H9 (cell line): Measurements from ENCODE around the gene UTP14A. TPM values are rescaled to one million over a fixed set of nuclear protein-coding genes. Genes with fewer than 3 reads are reported as not detected.

Source experiments
- DNase-seq: peaks from one replicate; pipeline ENCODE4 v3.0.0-alpha.2; 2017
- H2AFZ ChIP-seq: one replicate; pipeline ENCODE4 v1.6.1; 2013; ENCODE audit warnings: mild to moderate bottlenecking, low read length, control low read depth, moderate library complexity
- H2AK5ac ChIP-seq: 2 replicates; pipeline ENCODE4 v1.6.1; 2013; ENCODE audit warnings: low read length, control low read depth, mixed read lengths; ENCODE audit not compliant: insufficient read length
- H2BK120ac ChIP-seq: one replicate; pipeline ENCODE4 v1.6.1; 2013; ENCODE audit warnings: low read depth, mild to moderate bottlenecking, low read length, control low read depth, inconsistent platforms; ENCODE audit not compliant: poor library complexity, severe bottlenecking
- H2BK12ac ChIP-seq: 2 replicates; pipeline ENCODE4 v1.6.1; 2013; ENCODE audit warnings: low read length, control low read depth, mixed read lengths, low read depth; ENCODE audit not compliant: insufficient read length
- H2BK15ac ChIP-seq: 2 replicates; pipeline ENCODE4 v1.6.1; 2013; ENCODE audit warnings: low read depth, low read length, control low read depth
- H2BK20ac ChIP-seq: one replicate; pipeline ENCODE4 v1.6.1; 2013; ENCODE audit warnings: low read depth, mild to moderate bottlenecking, low read length, control low read depth, inconsistent platforms; ENCODE audit not compliant: poor library complexity, severe bottlenecking
- H2BK5ac ChIP-seq: 2 replicates; pipeline ENCODE4 v1.6.1; 2013; ENCODE audit warnings: low read length, control low read depth, mixed read lengths; ENCODE audit not compliant: insufficient read length
- H3K14ac ChIP-seq: 2 replicates; pipeline ENCODE4 v1.6.1; 2013; ENCODE audit warnings: low read length, control low read depth; ENCODE audit not compliant: insufficient read depth
- H3K18ac ChIP-seq: 2 replicates; pipeline ENCODE4 v1.6.1; 2013; ENCODE audit warnings: low read depth, mild to moderate bottlenecking, mixed read lengths, low read length, control low read depth; ENCODE audit not compliant: insufficient read length
- H3K23ac ChIP-seq: 2 replicates; pipeline ENCODE4 v1.6.1; 2013; ENCODE audit warnings: low read length, control low read depth, mixed read lengths, low read depth; ENCODE audit not compliant: insufficient read length
- H3K23me2 ChIP-seq: 2 replicates; pipeline ENCODE4 v1.6.1; 2013; ENCODE audit warnings: low read depth, mild to moderate bottlenecking, mixed read lengths, low read length, control low read depth; ENCODE audit not compliant: insufficient read length, poor library complexity, severe bottlenecking
- H3K27ac ChIP-seq: 2 replicates; pipeline ENCODE4 v1.5.1; 2013; ENCODE audit warnings: low read length, control low read depth, mixed read lengths, low read depth; ENCODE audit not compliant: insufficient read length
- H3K27me3 ChIP-seq: 2 replicates; pipeline ENCODE4 v1.6.1; 2013; ENCODE audit warnings: low read length, control low read depth, inconsistent platforms; ENCODE audit not compliant: insufficient read depth
- H3K4ac ChIP-seq: 2 replicates; pipeline ENCODE4 v1.6.1; 2013; ENCODE audit warnings: low read depth, mild to moderate bottlenecking, control low read depth, inconsistent platforms, low read length, moderate library complexity
- H3K4me1 ChIP-seq: 2 replicates; pipeline ENCODE4 v1.6.1; 2013; ENCODE audit warnings: low read length, control low read depth, inconsistent platforms; ENCODE audit not compliant: insufficient read depth
- H3K4me2 ChIP-seq: 2 replicates; pipeline ENCODE4 v1.6.1; 2013; ENCODE audit warnings: low read length, control low read depth, mixed read lengths; ENCODE audit not compliant: insufficient read length, insufficient read depth
- H3K56ac ChIP-seq: 2 replicates; pipeline ENCODE4 v1.6.1; 2013; ENCODE audit warnings: low read depth, mild to moderate bottlenecking, mixed read lengths, low read length, control low read depth; ENCODE audit not compliant: insufficient read length
- H3K79me1 ChIP-seq: 2 replicates; pipeline ENCODE4 v1.6.1; 2013; ENCODE audit warnings: low read depth, mild to moderate bottlenecking, moderate library complexity, low read length, control low read depth, inconsistent platforms; ENCODE audit not compliant: insufficient read depth, poor library complexity, severe bottlenecking
- H3K79me2 ChIP-seq: 2 replicates; pipeline ENCODE4 v1.6.1; 2013; ENCODE audit warnings: low read length, control low read depth, inconsistent platforms; ENCODE audit not compliant: insufficient read depth
- H3K9ac ChIP-seq: 2 replicates; pipeline ENCODE4 v1.6.1; 2013; ENCODE audit warnings: low read length, control low read depth, mixed read lengths; ENCODE audit not compliant: insufficient read length; ENCODE audit errors: extremely low read depth
- H3K9me3 ChIP-seq: one replicate; pipeline ENCODE4 v1.6.1; 2013; ENCODE audit warnings: low read depth, low read length, inconsistent platforms; ENCODE audit not compliant: control insufficient read depth
- H3T11ph ChIP-seq: one replicate; pipeline ENCODE4 v1.6.1; 2013; ENCODE audit warnings: mild to moderate bottlenecking, low read length, control low read depth, inconsistent platforms
- H4K20me1 ChIP-seq: one replicate; pipeline ENCODE4 v1.6.1; 2013; ENCODE audit not compliant: control insufficient read depth, insufficient read length, insufficient read depth
- H4K5ac ChIP-seq: 2 replicates; pipeline ENCODE4 v1.6.1; 2013; ENCODE audit warnings: low read depth, mild to moderate bottlenecking, mixed read lengths, low read length, control low read depth; ENCODE audit not compliant: insufficient read length
- H4K8ac ChIP-seq: replicated peaks from 2 replicates; pipeline ENCODE4 v1.6.1; 2013; ENCODE audit warnings: low read length, control low read depth, mixed read lengths, low read depth; ENCODE audit not compliant: insufficient read length
- H4K91ac ChIP-seq: 2 replicates; pipeline ENCODE4 v1.6.1; 2013; ENCODE audit warnings: low read depth, mild to moderate bottlenecking, moderate library complexity, mixed read lengths, low read length, control low read depth; ENCODE audit not compliant: insufficient read length
- H3K27ac Mint-ChIP-seq, 3 experiments: 2 replicates in 2 of 3; 3 replicates in 1 of 3; pipeline ENCODE4 v1.8.0; 2020 to 2021; ENCODE audit warnings: mixed read lengths in 3 of 3, mild to moderate bottlenecking in 1 of 3, moderate library complexity in 1 of 3
- H3K27me3 Mint-ChIP-seq: 2 replicates; pipeline ENCODE4 v1.8.0; 2021; ENCODE audit warnings: low read depth, mild to moderate bottlenecking, moderate library complexity, mixed read lengths
- H3K36me3 Mint-ChIP-seq, 3 experiments: 2 replicates in 2 of 3; 3 replicates in 1 of 3; pipeline ENCODE4 v1.8.0; 2020 to 2021; ENCODE audit warnings: low read depth in 3 of 3, mixed read lengths in 3 of 3; ENCODE audit not compliant: insufficient read depth in 1 of 3
- H3K4me1 Mint-ChIP-seq, 2 experiments: 2 replicates each; pipeline ENCODE4 v1.8.0; 2020; ENCODE audit warnings: mixed read lengths in 2 of 2
- H3K4me3 Mint-ChIP-seq, 2 experiments: 2 replicates in 1 of 2; 3 replicates in 1 of 2; pipeline ENCODE4 v1.8.0; 2020 to 2021; ENCODE audit warnings: mild to moderate bottlenecking in 2 of 2, mixed read lengths in 2 of 2, moderate library complexity in 1 of 2
- H3K9me3 Mint-ChIP-seq, 2 experiments: 2 replicates in 1 of 2; 3 replicates in 1 of 2; pipeline ENCODE4 v1.8.0; 2020; ENCODE audit warnings: mild to moderate bottlenecking in 2 of 2, mixed read lengths in 2 of 2, moderate library complexity in 1 of 2
- WGBS: extraction: QIAGEN DNeasy Blood & Tissue Kit; methylation state at CpG from one replicate; pipeline ENCODE4 v1.1.7; 2013; ENCODE audit warnings: missing lambda C conversion rate, low lambda C conversion rate, mixed read lengths; ENCODE audit not compliant: insufficient read length; ENCODE audit errors: extremely low coverage; 5-methylcytosine and 5-hydroxymethylcytosine counted together
- total RNA-seq: library from RNA; stranded (reverse); gene quantifications from 2 replicates; pipeline ENCODE4 v1.2.1, GENCODE V29; 2021
- TF ChIP-seq, protein P1 (sequence below): fragments of 200-600 bp; sonication (generic); conservative IDR thresholded peaks from 3 replicates; pipeline ENCODE4 v1.8.0; 2021; ENCODE audit warnings: antibody characterized with exemption, mild to moderate bottlenecking

Gene UTP14A
- total RNA-seq, 1 experiment from 2014 or later, result 37.0 TPM

DNA sequence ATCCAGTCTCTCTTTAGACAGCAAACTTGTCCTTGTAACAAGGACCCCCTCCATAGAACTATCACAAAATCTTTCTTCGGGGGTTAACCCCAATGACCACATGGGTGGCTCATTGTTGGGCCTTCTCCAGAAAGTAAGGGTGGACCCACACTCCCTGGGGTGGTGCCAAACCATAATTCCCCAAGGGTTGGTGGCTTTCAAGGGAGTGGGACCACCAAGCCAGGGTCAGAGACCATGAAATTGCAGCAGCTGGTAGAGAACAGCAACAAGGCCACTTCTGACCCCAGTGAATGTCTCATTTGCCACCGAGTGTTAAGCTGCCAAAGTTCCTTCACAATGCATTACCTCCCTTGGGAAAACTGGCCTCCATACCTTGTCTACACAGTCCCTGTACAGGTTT lies 33.4 kb upstream of the UTP14A start:
- Histone ChIP-seq H3K23ac (no peak overlapping the region), H2BK20ac (no peak overlapping the region), H3K4me2 (no peak overlapping the region), H3K79me2 (no peaks in the 10 kb centered on the region), H4K5ac (no peak overlapping the region), H3K9ac (no peak overlapping the region), H4K20me1 (no peaks in the 10 kb centered on the region), H3K56ac (no peak overlapping the region), H3K14ac (no peak overlapping the region), H3T11ph (no peak overlapping the region), H3K79me1 (no peaks in the 10 kb centered on the region), H3K18ac (no peak overlapping the region), H2BK15ac (no peak overlapping the region), H3K27ac (no peak overlapping the region), H3K23me2 (no peaks in the 10 kb centered on the region), H3K4me1 (no peaks in the 10 kb centered on the region), H2BK5ac (no peak overlapping the region), H2BK12ac (no peak overlapping the region), H2AK5ac (no peak overlapping the region), H4K91ac (no peak overlapping the region), H3K27me3 (no peaks in the 10 kb centered on the region), H3K4ac (no peak overlapping the region), H2BK120ac (no peak overlapping the region), H2AFZ (no peak overlapping the region), H4K8ac (no peak overlapping the region), H3K9me3 (peaks cover 26% of the 10 kb centered on the region)
- Mint-ChIP-seq H3K27me3 (no peaks in the 10 kb centered on the region; the same call in none of the 2 replicates), H3K36me3 (peaks cover 0 to 9% (median 5%) of the 10 kb centered on the region in 3 experiments; a peak in 3 of 7 replicates), H3K27ac (no peak overlapping the region), H3K4me1 (peaks cover 0 to 3% of the 10 kb centered on the region in 2 experiments; a peak in 2 of 4 replicates), H3K4me3 (no peak overlapping the region), H3K9me3 (peaks cover 6 to 64% of the 10 kb centered on the region in 2 experiments; a peak in 4 of 5 replicates)
- TF ChIP-seq, protein P1, sequence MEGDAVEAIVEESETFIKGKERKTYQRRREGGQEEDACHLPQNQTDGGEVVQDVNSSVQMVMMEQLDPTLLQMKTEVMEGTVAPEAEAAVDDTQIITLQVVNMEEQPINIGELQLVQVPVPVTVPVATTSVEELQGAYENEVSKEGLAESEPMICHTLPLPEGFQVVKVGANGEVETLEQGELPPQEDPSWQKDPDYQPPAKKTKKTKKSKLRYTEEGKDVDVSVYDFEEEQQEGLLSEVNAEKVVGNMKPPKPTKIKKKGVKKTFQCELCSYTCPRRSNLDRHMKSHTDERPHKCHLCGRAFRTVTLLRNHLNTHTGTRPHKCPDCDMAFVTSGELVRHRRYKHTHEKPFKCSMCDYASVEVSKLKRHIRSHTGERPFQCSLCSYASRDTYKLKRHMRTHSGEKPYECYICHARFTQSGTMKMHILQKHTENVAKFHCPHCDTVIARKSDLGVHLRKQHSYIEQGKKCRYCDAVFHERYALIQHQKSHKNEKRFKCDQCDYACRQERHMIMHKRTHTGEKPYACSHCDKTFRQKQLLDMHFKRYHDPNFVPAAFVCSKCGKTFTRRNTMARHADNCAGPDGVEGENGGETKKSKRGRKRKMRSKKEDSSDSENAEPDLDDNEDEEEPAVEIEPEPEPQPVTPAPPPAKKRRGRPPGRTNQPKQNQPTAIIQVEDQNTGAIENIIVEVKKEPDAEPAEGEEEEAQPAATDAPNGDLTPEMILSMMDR, result no peak
- no CpG with 5 or more reads among the region's 2 CpGs for WGBS
- no peak for DNase-seq
